ENCODE measurements around the gene DUSP1. TPM values are rescaled to one million over a fixed set of nuclear protein-coding genes. Genes with fewer than 3 reads are reported as not detected.
A peak's percentile ranks its signal among the peaks of the same experiment; 100 is the strongest.

DUSP1 gene
- total and polyA plus RNA-seq, 2 of the 13 experiments (the other 11 are each of a cell fraction or from before 2014, with no cell fraction given), result 27.1 to 55.5 TPM

- TF ChIP-seq PAXIP1 (CRISPR knock-in tag; conservative IDR thresholded peaks at IDR 0.05), result peak; percentile 91
- no peak for TF ChIP-seq ZSCAN29 (CRISPR knock-in tag; conservative IDR thresholded peaks at IDR 0.05)
- TF ChIP-seq CBX5 (CRISPR knock-in tag; IDR thresholded peaks at IDR 0.05; ENCODE audit: borderline replicate concordance), result peak; percentile 90; the same call in 1 of the 2 replicates
- TF ChIP-seq GRHL1 (CRISPR knock-in tag; conservative IDR thresholded peaks at IDR 0.05), result no peak
- 0 out of 2 replicates have a peak, but pooled peaks have one; percentile 47 for TF ChIP-seq ZNF431 (CRISPR knock-in tag; IDR thresholded peaks at IDR 0.05; ENCODE audit: borderline replicate concordance, low read depth)
- peak; percentile 88 for TF ChIP-seq NCOA2 (CRISPR knock-in tag; IDR thresholded peaks at IDR 0.05)
- peak; percentile 46; the same call in 1 of the 2 replicates for TF ChIP-seq SPEN (CRISPR knock-in tag; IDR thresholded peaks at IDR 0.05; ENCODE audit: low read depth)
- no peak for TF ChIP-seq PHB2 (IDR thresholded peaks at IDR 0.05; ENCODE audit: partially characterized antibody)
- 0 out of 2 replicates have a peak, but pooled peaks have one; percentile 24 for TF ChIP-seq ZNF878 (CRISPR knock-in tag; IDR thresholded peaks at IDR 0.05)
- TF ChIP-seq RERE (CRISPR knock-in tag; IDR thresholded peaks at IDR 0.05; ENCODE audit: low read depth), result peak; percentile 87
- peak; percentile 83 for TF ChIP-seq PITX1 (CRISPR knock-in tag; IDR thresholded peaks at IDR 0.05)
- 0 out of 2 replicates have a peak, but pooled peaks have one; percentile 55 for TF ChIP-seq AHR (CRISPR knock-in tag; IDR thresholded peaks at IDR 0.05)
- TF ChIP-seq CREB1 (IDR thresholded peaks at IDR 0.05), result 0 out of 2 replicates have a peak, but pooled peaks have one; percentile 27
- no peak for TF ChIP-seq CREB1 (CRISPR knock-in tag; IDR thresholded peaks at IDR 0.05)
- peak; percentile 34; the same call in 1 of the 2 replicates for TF ChIP-seq POLR2AphosphoS5 (IDR thresholded peaks at IDR 0.05; ENCODE audit: low read depth, low read length)
- TF ChIP-seq ZNF446 (CRISPR knock-in tag; IDR thresholded peaks at IDR 0.05), result no peak
- TF ChIP-seq MEIS2 (CRISPR knock-in tag; IDR thresholded peaks at IDR 0.05), result peak; percentile 84
- TF ChIP-seq ZNF816 (CRISPR knock-in tag; IDR thresholded peaks at IDR 0.05; ENCODE audit: borderline replicate concordance), result peak; percentile 2; the same call in 1 of the 2 replicates
Measured at GRCh38 chr5:172777881-172778814, 7.2 kb upstream of the DUSP1 start (continued).
